Astrocyte (in vitro differentiated cells and primary cell): Measurements from ENCODE around the gene RNF175.

ENCODE experiments used
- EZH2 ChIP-seq: IDR thresholded peaks from 2 replicates; pipeline ENCODE4 v1.6.1; 2012; ENCODE audit warnings: mild to moderate bottlenecking, low read length, inconsistent platforms; ENCODE audit not compliant: insufficient read depth
- TF ChIP-seq, protein P1 (sequence below): IDR thresholded peaks from 2 replicates; pipeline ENCODE4 v1.5.1; 2011; ENCODE audit warnings: low read depth, mild to moderate bottlenecking, inconsistent platforms, low read length, moderate library complexity; ENCODE audit not compliant: insufficient read depth

DNA sequence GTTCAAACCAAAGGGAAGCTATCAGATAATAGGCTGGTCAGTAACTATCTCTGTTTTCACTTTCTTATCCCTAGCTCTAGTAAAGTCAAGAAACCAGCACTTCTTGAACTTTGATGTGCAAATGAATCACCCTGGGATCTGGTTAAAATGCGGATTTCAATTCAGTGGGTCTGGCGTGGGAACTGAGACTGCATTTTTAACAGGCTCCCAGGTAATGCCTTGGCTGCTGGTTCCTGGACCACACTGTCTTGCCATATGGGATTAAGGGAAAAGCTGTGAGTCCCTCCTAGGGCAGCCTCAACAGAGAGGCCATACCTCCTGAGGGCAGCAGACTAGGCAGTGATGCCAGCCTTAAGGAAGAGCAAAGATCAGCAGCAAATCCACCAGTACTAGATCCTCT lies 1.7 kb downstream of the RNF175 start:
- no peak for TF ChIP-seq EZH2
- TF ChIP-seq, protein P1, sequence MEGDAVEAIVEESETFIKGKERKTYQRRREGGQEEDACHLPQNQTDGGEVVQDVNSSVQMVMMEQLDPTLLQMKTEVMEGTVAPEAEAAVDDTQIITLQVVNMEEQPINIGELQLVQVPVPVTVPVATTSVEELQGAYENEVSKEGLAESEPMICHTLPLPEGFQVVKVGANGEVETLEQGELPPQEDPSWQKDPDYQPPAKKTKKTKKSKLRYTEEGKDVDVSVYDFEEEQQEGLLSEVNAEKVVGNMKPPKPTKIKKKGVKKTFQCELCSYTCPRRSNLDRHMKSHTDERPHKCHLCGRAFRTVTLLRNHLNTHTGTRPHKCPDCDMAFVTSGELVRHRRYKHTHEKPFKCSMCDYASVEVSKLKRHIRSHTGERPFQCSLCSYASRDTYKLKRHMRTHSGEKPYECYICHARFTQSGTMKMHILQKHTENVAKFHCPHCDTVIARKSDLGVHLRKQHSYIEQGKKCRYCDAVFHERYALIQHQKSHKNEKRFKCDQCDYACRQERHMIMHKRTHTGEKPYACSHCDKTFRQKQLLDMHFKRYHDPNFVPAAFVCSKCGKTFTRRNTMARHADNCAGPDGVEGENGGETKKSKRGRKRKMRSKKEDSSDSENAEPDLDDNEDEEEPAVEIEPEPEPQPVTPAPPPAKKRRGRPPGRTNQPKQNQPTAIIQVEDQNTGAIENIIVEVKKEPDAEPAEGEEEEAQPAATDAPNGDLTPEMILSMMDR = no peak
